HG03280 (cell line): ENCODE data around the gene WARS2.

Source experiments
- ATAC-seq: cut with Tn5 transposase; IDR thresholded peaks from one replicate; pipeline ENCODE4 v1.9.1; 2021; ENCODE audit warnings: mild to moderate bottlenecking, moderate library complexity; ENCODE audit not compliant: unreplicated experiment

WARS2 gene

DNA sequence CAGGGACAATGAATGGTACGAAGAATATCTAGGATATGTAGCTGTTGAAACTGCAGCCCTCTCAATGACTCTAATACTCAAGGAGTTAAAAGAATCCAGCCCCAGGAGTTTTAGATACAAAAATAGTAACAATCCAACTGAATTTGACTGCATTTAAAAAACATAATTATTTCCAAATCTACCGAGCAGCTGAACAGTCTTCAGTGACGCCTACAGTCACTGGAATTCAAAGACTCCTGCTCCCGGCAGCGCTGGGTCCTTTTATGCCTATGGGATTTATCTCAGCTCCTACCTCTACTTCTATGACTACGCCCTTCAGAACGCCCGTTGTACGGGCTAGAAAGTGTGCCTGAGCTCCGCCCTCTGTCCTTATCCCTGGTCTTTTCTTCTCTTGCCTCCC, 55.7 kb downstream of the WARS2 start:
- ATAC-seq, result no peak

GRCh38 chr1:119083980-119084379, 56.5 kb downstream of the WARS2 start:
- no peak for ATAC-seq

GRCh38 chr1:119083479-119083878, 57.0 kb downstream of the WARS2 start:
- no peak for ATAC-seq

DNA sequence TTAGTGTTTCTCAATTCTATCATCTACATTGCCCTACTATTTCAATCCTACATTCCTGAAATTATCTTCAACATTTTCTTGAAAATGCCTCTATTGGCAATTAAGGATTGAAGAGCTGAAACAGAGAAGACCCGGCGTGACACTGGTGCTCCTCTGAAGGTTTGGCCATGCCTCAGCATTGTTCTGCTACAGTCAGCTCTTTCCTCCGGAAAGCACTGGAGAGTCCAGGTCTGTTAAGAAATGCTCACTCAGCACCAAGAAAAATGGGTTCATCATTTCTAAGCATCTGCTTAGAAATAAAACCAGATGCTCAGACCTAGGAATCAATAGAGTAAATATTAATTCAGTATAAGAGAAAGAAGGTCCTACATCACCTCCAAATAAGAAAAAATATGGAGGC, 58.8 kb downstream of the WARS2 start:
- ATAC-seq, result no peak

GRCh38 chr1:119081267-119081666, 59.2 kb downstream of the WARS2 start:
- no peak for ATAC-seq

DNA sequence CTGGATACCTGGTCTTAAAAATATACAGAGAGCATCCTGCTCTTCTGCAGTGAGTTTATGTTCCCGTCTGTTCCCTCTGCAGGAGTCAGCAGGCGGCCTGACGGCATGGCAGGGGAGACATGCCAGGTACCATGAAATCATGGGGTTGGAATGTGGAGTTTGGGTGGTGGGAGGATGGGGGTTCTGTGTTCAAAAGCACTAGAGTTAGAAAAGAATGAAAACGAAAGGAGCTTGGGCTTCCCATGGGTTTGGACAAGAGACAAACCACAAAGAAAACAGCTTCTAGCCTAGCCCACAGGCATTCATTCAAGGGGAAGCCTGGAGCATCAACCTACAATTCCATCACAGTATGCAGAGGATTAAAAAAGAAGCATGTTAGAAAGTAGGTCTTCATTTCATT, 59.9 kb downstream of the WARS2 start:
- ATAC-seq, result no peak

DNA sequence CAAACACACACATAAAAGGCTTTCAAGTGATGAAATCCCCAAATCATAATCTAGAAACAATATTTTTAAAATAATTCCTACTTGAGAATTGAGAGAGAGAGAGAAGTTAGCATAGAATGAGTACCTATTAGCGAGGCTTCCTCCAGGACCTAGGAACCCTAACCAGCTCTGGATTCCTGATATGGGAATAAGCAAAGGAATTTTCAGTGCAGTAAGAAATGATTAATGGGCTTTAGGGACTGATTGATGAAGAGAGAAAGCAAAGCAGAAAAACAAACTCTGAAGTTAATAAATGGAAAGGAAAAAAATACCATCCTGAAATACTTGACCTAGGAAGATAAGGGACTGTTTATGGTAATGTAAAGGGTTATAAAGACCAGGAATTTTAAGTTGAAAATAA, 60.6 kb downstream of the WARS2 start:
- no peak for ATAC-seq

DNA sequence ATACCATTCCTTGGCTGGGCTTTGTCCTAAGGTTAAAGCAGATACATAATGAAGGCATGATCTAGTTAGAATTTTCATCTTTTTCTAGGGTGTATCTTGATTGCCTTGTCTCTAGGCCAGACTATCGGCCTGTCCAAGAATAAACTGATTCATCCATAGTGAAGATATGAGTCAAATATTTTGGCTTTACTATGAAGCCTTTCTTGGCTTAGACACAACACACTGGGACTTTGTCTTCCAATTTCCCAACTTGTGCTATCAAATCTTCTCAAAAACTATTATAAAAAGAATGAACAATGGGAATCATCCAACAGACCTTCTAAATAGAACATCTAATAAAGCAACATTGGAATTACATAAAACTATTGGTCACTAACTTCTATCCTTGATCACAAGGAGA, 64.8 kb downstream of the WARS2 start:
- ATAC-seq, result no peak

DNA sequence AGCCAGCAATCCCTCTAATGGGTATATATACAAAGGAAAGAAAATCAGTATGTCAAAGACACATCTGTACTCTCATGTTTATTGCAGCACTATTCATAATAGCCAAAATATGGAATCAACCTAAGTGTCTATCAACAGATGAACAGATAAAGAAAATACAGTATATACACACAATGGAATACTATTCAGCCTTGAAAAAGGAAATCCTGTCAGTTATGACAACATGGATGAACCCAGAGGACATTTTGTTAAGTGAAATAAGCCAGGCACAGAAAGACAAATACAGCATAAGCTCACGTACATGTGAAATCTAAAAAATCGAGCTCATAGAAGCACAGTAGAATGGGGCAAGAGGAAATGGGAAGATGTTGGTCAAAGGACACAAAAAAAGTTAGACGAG, 69.1 kb downstream of the WARS2 start:
- no peak for ATAC-seq

DNA sequence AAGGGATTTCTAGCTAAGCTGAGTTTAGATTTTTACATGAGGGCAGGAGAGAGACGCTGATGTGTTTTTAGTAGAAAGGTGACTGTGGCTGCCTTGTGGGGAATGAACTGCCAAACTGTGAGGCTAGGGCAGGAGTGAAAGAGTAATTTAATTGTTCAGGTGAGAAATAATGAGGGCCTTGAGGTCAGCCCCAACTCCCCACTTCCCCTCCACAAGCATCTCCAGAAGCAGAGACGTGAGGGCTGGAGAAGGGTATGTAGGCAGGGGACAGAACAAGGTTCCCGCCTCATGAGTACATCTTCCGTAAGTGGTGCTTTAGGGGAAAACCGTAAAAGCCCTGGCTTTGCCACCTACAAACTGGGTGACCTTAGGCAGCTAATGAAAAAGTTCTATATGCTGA, 70.8 kb downstream of the WARS2 start:
- ATAC-seq, result no peak

DNA sequence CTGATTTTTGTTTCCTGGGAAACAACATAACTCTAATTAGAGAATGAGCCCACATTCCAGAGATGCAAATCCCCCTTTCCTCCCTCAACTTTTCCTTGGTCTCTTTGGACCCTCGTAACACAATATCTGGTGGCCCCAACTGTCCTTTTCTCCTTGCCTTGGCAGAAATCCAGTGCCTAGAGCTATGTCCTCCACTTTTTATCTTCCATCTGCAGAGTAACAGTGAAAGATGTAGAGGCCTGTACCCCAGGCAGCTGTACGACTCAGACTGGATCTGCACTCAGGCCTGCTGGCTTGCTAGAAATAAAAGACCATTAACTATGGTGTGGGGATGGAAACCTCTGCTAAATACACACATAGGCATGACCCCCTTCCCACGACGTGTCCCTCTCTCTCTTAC, 72.0 kb downstream of the WARS2 start:
- ATAC-seq, result no peak

DNA sequence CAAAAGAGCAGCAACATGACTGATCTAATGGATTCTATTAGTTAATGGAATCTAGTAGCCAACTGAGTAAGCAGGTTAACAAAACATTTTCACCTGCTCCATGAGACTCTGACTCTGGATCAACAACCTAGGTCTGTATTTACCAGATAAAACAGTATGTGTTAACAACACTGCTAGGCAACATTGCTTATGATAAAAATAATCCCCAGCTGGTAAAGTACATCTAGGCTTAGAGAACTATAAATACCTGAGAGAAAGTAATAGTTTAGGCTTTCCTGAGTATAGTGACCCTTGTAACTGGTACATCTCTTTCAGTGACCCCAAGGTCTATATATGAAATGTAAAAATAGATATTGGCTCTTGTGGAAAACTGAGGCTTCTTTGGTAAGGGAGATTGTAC, 78.8 kb downstream of the WARS2 start:
- no peak for ATAC-seq

GRCh38 chr1:119055568-119055967, 84.9 kb downstream of the WARS2 start:
- no peak for ATAC-seq

GRCh38 chr1:119053917-119054316, 86.5 kb downstream of the WARS2 start:
- ATAC-seq, result no peak

- ATAC-seq, result no peak
Measured at GRCh38 chr1:119052267-119052666, 88.2 kb downstream of the WARS2 start.

DNA sequence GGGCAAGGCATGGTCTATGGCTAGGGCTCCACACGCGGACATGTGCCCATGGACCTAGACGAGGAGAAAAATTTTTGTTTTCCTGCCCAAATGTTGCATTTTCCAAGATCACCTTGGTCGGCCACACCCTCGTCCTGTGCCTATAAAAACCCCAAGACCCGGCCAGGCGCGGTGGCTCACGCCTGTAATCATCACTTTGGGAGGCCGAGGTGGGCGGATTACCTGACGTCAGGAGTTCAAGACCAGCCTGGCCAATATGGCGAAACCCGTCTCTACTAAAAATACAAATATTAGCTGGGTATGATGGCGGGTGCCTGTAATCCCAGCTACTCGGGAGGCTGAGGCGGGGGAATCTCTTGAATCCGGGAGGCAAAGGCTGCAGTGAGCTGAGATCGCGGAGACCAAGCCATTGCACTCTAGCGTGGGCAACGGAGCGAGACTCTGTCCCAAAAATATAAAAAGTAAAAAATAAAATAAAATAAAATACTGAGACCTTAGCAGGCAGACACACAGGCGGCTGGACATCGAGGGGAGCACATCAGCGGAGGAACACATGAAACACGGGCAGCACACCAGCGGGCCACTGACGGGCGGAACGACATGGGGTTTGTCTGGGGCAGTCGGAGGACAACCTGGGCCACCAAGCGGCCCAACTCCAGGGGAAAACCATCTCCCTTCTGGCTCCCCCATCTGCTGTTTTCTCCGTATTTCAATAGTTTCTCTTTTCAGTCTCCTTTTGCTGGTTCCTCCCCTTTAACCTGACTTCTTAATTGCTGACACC, 91.6 kb downstream of the WARS2 start:
- no peak for ATAC-seq

GRCh38 chr1:119046785-119047438, 93.5 kb downstream of the WARS2 start:
- no peak for ATAC-seq

DNA sequence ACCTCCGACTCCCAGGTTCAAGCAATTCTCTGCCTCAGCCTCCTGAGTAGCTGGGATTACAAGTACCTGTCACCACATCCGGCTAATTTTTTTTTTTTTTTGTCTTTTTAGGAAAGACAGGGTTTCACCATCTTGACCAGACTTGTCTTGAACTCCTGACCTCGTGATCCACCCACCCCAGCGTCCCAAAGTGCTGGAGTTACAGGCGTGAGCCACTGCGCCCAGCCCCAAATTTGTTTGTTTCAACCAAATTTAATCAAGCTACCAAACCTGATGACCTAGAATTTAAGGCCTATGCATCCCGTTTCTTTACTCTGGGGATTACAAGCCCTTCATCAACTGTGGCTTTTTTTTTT, 94.0 kb downstream of the WARS2 start:
- no peak for ATAC-seq

- no peak for ATAC-seq
Measured at GRCh38 chr1:119045096-119045746, 95.2 kb downstream of the WARS2 start.

- ATAC-seq, result no peak
Measured at GRCh38 chr1:119040906-119041305, 99.5 kb downstream of the WARS2 start.

GRCh38 chr1:119040489-119040888, 100.0 kb downstream of the WARS2 start:
- no peak for ATAC-seq

DNA sequence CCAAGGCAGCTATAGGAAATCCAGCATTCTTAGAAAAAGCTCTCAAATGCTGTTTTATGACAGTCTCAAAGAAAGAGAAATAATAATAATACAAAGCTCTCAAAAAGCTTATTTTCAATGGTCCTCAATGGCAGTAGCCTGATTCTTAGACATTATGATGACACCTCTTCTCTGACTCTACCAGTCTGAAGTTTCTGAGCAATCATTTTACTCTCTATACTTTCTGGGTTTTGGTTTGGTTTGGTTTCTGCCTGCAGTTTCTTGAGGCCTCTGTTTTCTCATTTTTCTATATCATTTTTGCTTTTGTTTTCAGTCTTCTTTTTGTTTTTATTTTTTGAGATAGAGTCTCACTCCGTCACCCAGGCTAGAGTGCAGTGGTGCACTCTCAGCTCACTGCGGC, 102.1 kb downstream of the WARS2 start:
- no peak for ATAC-seq
